SK-N-MC (cell line): ENCODE measurements around the gene TTC7B.

Experiments used
- EZH2 ChIP-seq: fragments of 200-600 bp; sonication (generic); IDR thresholded peaks from one replicate; pipeline ENCODE4 v1.6.1; 2017; ENCODE audit warnings: antibody characterized with exemption
- POLR2AphosphoS5 ChIP-seq: IDR thresholded peaks from 2 replicates; pipeline ENCODE4 v1.6.1; 2012; ENCODE audit warnings: mild to moderate bottlenecking, low read depth, low read length, borderline replicate concordance

DNA sequence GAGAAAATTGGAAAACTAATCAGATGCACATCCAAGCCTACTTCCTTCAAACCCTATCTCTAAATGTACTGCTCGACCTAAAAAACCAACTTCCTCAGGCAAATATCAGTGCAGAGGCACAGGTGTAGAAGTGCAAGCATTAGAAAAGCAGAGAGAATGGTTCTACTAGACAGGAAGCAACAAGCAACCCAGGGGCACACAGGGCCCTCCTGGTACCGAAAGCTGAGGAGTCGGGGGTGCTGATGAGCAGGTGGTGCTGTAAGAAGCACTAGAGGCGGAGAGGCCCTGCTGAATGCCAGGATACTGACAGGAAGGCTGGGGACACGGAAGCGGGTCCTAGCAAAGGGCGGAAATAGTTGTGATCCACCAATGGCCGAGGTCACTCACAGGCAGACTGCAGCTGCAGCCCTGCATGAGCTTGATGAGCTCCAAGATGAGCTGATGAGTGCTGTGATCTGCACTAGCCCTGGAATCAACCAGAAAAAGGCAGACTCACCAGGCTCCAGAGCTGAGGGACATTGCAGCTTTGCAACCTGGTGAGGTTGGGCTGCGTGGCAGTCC lies 85.9 kb downstream of the TTC7B start:
- TF ChIP-seq EZH2 (no peak), POLR2AphosphoS5 (no peak)
